Mucosa of stomach (tissue), 1 donor: ENCODE measurements around the gene IL4R.
"Not testable (repeated sequence)": the region's sequence is repeated elsewhere in the genome, so short reads cannot be mapped to it uniquely, and the experiment has no call there.

Source experiments
- H3K27me3 ChIP-seq: one replicate; pipeline ENCODE4 v1.7.0; 2013; ENCODE audit warnings: mild to moderate bottlenecking, low read length; ENCODE audit not compliant: control insufficient read depth, insufficient read depth
- H3K36me3 ChIP-seq: one replicate; pipeline ENCODE4 v1.7.0; 2013; ENCODE audit warnings: low read length; ENCODE audit not compliant: control insufficient read depth, insufficient read depth
- H3K4me1 ChIP-seq: one replicate; pipeline ENCODE4 v1.7.0; 2013; ENCODE audit warnings: mild to moderate bottlenecking, low read length; ENCODE audit not compliant: control insufficient read depth, insufficient read depth
- H3K4me3 ChIP-seq: one replicate; pipeline ENCODE4 v1.7.0; 2013; ENCODE audit warnings: low read length
- H3K9ac ChIP-seq: one replicate; pipeline ENCODE4 v1.7.0; 2013; ENCODE audit warnings: mild to moderate bottlenecking, low read length, moderate library complexity
- H3K9me3 ChIP-seq: one replicate; pipeline ENCODE4 v1.7.0; 2013; ENCODE audit warnings: mild to moderate bottlenecking, low read length, moderate library complexity; ENCODE audit not compliant: control insufficient read depth
- donor health status: Pancreatic carcinoma.

Gene IL4R

DNA sequence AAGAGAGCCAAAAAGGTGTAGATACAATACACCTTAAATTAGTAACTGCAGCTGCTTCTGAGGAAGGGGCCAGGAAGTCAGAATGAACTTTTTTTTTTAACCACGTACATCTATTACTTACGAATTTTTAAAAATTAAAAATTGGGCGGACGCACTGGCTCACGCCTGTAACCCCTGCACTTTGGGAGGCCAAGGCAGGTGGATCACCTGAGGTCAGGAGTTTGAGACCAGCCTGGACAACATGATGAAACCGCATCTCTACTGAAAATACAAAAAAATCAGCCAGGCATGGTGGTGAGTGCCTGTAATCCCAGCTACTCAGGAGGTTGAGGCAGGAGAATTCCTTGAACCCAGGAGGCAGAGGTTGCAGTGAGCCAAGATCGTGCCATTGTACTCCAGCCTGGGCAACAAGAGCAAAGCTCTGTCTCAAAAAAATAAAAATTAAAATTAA, 39.3 kb upstream of the IL4R start:
- H3K4me1 ChIP-seq, H3K36me3 ChIP-seq, H3K9ac ChIP-seq, H3K27me3 ChIP-seq, H3K9me3 ChIP-seq, H3K4me3 ChIP-seq: not testable (repeated sequence)

DNA sequence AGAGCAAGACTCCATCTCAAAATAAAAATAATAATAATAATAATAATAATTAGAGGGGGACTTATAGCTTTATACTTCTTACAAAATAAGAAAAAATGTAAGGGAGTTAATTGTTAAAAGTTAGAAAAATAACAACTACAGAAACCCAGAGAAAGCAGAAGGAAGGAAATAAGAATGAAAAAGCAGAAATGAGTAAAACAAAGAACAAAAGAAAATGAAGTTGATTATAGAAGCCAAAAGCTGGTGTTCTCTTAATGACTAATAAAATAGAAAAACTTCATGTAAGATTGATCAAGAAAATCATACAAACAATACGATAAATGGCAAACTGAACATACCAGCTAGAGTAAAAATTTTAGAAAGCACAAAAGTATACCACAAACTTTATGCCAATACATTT, 38.4 kb upstream of the IL4R start:
- no peak overlapping the region for H3K4me3 ChIP-seq
- no peak overlapping the region for H3K9ac ChIP-seq
- no peaks in the 10 kb centered on the region for H3K27me3 ChIP-seq
- no peaks in the 10 kb centered on the region for H3K36me3 ChIP-seq
- no peaks in the 10 kb centered on the region for H3K9me3 ChIP-seq
- no peaks in the 10 kb centered on the region for H3K4me1 ChIP-seq

DNA sequence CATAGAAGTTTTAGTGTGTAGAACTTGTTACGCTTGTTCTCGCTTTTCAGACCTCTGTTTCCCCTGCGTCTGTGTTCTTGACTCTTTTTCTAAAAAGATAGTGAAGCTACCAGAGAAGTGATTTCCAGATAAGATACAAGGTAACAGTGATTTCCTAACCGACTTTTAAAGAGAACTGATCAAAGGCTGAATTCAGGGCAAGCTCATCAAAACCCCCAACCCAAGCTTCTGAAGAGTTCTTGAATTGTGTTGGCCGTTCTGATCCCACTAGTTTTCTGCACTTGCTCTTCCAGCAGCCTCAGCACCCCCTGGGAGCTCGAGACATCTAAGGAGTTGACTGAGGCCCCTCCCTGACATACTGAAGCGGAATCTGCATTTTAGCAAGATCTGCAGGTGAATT, 32.5 kb upstream of the IL4R start:
- Histone ChIP-seq H3K9me3 (no peaks in the 10 kb centered on the region), H3K9ac (no peak overlapping the region), H3K27me3 (no peaks in the 10 kb centered on the region), H3K36me3 (no peaks in the 10 kb centered on the region), H3K4me1 (no peaks in the 10 kb centered on the region), H3K4me3 (no peak overlapping the region)

DNA sequence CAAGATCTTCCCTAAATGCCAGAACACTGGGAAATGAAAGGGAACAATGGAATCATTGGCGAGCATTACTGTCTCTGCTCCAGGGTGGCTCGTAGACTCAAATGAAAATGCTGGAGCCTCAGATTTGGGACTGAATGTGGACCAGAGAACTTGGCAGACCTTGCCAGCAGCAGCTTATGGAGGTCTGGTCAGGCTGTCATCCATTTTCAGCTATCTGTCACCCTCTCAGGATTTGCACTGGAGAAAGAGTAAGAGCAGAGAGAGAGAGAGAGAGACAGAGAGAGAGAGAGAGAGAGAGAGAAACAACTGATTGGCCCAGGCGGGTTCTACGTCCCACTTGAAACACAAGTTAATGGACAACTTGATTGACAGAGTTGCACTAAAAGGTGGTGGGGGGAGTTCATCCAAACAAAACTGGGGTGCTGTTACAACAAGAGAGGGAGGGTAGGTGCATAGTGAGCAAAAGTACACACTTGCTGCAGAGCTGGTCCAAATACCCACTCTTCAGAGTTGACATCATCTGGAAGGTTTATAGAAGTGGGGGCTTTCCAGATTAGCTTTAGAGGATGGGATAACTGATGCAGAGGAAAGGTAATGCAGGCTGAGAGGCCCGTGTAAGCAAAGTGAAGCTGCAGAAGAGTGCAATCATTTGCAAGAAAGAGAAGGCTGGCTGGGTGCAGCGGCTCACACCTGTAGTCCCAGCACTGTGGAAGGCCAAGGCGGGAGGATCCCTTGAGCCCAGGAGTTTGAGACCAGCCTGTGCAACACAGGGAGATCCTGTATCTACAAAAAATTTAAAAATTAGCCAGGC, 28.7 kb upstream of the IL4R start:
- no peaks in the 10 kb centered on the region for H3K27me3 ChIP-seq
- H3K4me3 ChIP-seq: no peak overlapping the region
- no peak overlapping the region for H3K9ac ChIP-seq
- no peaks in the 10 kb centered on the region for H3K9me3 ChIP-seq
- no peaks in the 10 kb centered on the region for H3K4me1 ChIP-seq
- no peaks in the 10 kb centered on the region for H3K36me3 ChIP-seq

DNA sequence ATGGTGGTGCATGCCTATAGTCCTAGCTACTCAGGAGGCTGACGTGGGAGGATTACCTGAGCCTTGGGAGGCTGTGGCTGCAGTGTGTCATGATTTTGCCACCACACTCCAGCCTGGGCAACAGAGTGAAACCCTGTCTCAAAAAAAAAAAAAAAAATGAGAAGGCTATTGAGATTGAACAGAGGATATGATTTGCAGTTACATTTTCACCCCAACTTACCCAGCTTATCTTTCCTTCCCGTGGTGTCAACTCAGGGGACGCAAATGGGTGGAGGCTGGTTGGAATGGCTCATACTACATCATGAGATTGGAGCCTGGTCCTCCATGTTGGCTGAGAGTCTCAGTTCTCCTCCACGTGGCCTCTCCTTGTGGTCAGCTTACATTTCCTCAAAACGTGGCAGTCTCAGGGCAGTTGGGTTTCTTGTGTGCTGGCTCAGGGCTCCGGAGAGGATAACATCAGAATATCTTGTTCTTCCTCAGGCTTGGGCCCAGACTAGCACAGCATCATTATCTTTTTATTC, 28.0 kb upstream of the IL4R start:
- Histone ChIP-seq H3K4me3 (no peak overlapping the region), H3K9me3 (no peaks in the 10 kb centered on the region), H3K4me1 (no peaks in the 10 kb centered on the region), H3K36me3 (no peaks in the 10 kb centered on the region), H3K27me3 (no peaks in the 10 kb centered on the region), H3K9ac (no peak overlapping the region)

DNA sequence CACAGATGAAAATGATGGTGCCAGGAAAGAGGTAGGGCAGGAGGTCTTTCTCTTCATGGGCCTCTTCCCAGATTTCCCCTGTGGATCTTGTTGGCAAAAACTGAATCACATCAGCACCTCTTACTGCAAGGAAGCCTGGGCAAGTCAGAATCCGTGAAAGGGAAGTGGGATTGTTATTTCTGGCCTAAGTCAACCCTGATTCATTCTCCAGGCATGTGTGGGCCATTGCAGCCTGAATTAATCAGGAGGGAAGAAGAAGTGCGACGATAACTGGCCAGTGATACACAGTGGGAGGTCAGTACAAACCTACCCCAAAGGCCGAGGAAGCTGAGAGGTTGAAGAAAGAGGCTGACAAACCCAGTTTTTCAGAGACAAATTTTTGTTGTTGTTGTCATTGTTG, 27.3 kb upstream of the IL4R start:
- Histone ChIP-seq H3K27me3 (no peaks in the 10 kb centered on the region), H3K9ac (no peak overlapping the region), H3K4me3 (no peak overlapping the region), H3K4me1 (no peaks in the 10 kb centered on the region), H3K36me3 (no peaks in the 10 kb centered on the region), H3K9me3 (no peaks in the 10 kb centered on the region)

DNA sequence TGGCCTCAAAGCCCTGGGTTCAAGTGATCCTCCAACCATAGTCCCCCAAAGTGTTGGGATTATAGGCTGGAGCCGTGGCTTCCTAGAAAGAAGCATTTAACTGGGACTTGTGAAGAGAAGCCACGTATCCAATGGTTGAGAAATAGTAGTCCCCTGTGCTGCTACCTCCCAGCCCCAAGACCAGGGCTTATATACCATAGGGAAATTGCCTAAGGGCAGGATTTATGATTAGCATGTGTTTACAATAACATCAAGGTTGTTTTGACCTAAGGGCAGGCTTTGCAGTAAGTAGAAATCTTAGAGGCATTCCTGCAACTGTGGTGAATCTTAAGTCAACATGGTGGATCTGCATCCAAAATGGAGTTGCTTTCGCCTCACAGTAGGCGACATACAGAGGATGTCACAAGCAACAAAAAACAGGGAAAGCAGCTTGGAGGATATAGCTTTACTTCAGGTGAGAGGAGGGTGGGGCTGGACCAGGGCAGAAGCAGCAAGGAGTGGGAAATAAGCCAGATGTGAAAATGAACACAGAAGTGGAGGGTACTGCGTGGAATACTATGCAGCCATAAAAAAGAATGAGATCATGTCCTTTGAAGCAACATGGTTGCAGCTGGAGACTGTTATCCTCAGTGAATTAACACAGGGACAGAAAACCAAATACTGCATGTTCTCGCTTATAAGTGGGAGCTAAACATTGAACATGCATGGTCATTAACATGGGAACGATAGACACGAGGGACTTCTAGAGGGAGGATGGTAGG, 26.5 kb upstream of the IL4R start:
- Histone ChIP-seq H3K27me3 (no peaks in the 10 kb centered on the region), H3K36me3 (no peaks in the 10 kb centered on the region), H3K9ac (no peak overlapping the region), H3K4me3 (no peak overlapping the region), H3K4me1 (no peaks in the 10 kb centered on the region), H3K9me3 (no peaks in the 10 kb centered on the region)

DNA sequence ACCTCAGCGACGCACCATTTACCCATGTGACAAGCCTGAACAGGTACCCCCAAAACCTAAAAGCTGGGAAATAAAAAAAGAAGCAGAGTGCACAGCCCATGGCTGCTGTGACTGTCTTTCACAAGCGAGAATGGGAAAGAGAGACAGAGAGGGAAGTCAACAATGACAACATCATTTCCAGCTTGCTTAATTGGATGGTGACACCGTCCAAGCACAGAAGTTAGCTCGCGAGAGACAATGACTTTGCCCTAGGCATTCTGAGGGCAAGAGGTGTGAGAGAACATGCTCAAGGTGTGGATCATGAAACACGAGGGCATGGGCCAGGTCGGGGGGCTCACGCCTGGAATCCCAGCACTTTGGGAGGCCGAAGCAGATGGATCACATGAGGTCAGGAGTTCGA, 25.9 kb upstream of the IL4R start:
- H3K36me3 ChIP-seq: no peaks in the 10 kb centered on the region
- H3K9me3 ChIP-seq: no peaks in the 10 kb centered on the region
- no peaks in the 10 kb centered on the region for H3K4me1 ChIP-seq
- no peaks in the 10 kb centered on the region for H3K27me3 ChIP-seq
- H3K9ac ChIP-seq: no peak overlapping the region
- H3K4me3 ChIP-seq: no peak overlapping the region

DNA sequence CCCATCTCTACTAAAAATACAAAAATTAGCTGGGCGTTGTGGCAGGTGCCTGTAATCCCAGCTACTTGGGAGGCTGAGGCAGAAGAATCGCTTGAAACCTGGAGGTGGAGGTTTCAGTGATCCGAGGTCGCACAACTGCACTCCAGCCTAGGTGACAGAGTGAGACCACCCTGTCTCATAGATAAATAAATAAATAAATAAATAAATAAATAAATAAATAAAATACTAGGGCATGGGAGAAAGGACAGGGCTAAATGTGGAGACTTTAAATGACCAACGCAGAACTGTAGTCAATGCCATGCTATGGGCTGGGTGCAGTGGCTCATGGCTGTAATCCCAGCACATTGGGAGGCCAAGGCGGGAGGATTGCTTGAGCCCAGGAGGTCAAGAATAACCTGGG, 25.5 kb upstream of the IL4R start:
- not testable (repeated sequence) for H3K9me3 ChIP-seq, H3K27me3 ChIP-seq, H3K9ac ChIP-seq, H3K4me3 ChIP-seq, H3K4me1 ChIP-seq, H3K36me3 ChIP-seq

DNA sequence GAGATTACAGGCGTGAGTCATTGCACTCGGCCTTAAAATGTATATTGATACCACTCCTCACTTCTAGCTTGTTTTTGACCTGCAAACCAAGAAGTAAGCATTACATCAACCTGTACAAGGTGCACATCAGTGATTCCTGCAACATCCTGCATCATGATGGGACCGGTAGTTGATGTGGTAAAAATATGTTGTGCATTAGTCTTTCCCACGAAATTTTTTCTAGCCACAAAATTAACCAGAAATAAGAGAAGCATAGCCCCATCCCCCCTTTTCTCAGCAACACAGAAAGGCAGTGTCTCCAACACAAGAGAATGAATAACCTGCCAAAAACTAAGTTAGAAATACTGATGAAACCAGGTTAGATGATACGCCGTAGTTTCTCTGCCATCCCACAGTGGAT, 24.1 kb upstream of the IL4R start:
- Histone ChIP-seq H3K36me3 (no peaks in the 10 kb centered on the region), H3K4me3 (no peak overlapping the region), H3K9ac (no peak overlapping the region), H3K9me3 (no peaks in the 10 kb centered on the region), H3K27me3 (no peaks in the 10 kb centered on the region), H3K4me1 (no peaks in the 10 kb centered on the region)

DNA sequence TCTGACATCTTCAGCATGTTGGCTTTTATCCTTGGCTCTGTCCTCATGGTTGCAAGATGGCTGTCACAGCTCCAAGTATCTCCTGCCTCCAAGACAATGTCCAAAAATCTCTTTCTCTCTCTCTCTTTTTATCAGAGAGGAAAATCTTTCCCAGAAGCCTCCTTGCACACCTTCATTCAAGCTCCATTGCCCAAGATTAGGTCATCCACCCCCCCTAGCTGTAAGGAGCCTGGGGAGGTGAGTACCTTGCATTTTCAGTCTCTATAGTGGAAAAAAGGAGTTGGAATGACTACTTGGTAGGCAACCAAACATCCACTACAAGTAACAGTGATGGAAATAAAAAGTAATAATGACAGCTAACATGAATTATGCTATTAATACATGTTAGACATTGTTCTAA, 23.2 kb upstream of the IL4R start:
- no peaks in the 10 kb centered on the region for H3K27me3 ChIP-seq
- H3K4me3 ChIP-seq: no peak overlapping the region
- no peaks in the 10 kb centered on the region for H3K4me1 ChIP-seq
- H3K9ac ChIP-seq: no peak overlapping the region
- H3K36me3 ChIP-seq: no peaks in the 10 kb centered on the region
- no peaks in the 10 kb centered on the region for H3K9me3 ChIP-seq

DNA sequence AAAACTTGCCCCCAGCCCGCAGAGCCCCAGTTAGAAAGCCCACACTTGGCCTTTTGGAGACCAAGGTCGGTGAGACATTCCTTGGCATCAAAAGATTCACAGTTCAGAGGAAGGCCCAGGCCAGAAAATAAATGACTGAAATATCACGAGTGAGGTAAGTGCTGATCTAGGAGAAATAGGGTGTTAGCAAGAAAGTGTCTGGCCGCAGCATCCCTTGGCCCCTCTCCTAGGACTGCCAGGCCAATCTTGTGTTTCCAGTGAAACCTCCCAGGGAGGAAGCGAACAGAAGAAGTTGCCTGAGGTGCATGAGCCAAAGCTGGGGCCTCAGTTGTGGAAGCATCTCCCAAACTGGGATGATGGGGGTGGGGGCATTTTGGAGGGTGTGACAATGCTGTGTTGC, 22.7 kb upstream of the IL4R start:
- Histone ChIP-seq H3K4me1 (no peaks in the 10 kb centered on the region), H3K36me3 (no peaks in the 10 kb centered on the region), H3K27me3 (no peaks in the 10 kb centered on the region), H3K9ac (no peak overlapping the region), H3K4me3 (no peak overlapping the region), H3K9me3 (no peaks in the 10 kb centered on the region)
